HepG2 (cell line): ENCODE results near the gene GATB. TPM values are rescaled to one million over a fixed set of nuclear protein-coding genes. Genes with fewer than 3 reads are reported as not detected.

Experiments
- ATAC-seq: fragments of 200-7000 bp; cut with Tn5 transposase; 3 replicates; pipeline ENCODE4 v1.9.1; 2020; ENCODE audit warnings: mild to moderate bottlenecking, moderate library complexity
- BruUV-seq: library from RNA; stranded (reverse); fragments of 400-500 nt; replicated peaks from 2 replicates; lab custom pipeline; 2021; lab: Mats Ljungman, UMichigan
- CTCF ChIA-PET: fragments of 300-600 bp; formaldehyde crosslinking; extraction: SDS; loops from one replicate; lab custom pipeline; 2021; ENCODE audit warnings: low total read pairs, inconsistent platforms, low intra/inter-chr PET ratio; lab: Yijun Ruan, JAX
- POLR2A ChIA-PET: fragments of 350-600 bp; sonication (Branson Sonifier 250); formaldehyde crosslinking; loops from one replicate; lab custom pipeline; 2020; ENCODE audit warnings: antibody characterized with exemption, inconsistent platforms; lab: Yijun Ruan, JAX
- DNase-seq: peaks from one replicate; pipeline ENCODE4 v3.0.0-alpha.2; 2015; ENCODE audit warnings: low spot score
- FAIRE-seq: peaks from 3 replicates; lab custom pipeline; 2011; peaks lifted over from hg19 to GRCh38; lab: Jason Lieb, UNC
- H2AFZ ChIP-seq: one replicate; pipeline ENCODE4 v1.6.1; 2011; ENCODE audit warnings: low read length, inconsistent platforms
- H3K27ac ChIP-seq: fragments of 300-600 bp; 3 replicates; pipeline ENCODE4 v1.8.0; 2011; ENCODE audit warnings: mixed run types, mild to moderate bottlenecking, mixed read lengths, low read length, inconsistent platforms; ENCODE audit not compliant: insufficient read depth; ENCODE audit errors: extremely low read length
- H3K27me3 ChIP-seq, 2 experiments: fragments of 200-600 bp in 1 of 2; 2 replicates in 1 of 2; 3 replicates in 1 of 2; pipeline versions ENCODE4 v1.6.0 to v1.8.0; 2011; ENCODE audit warnings: low read length in 2 of 2, mild to moderate bottlenecking in 2 of 2, moderate library complexity in 2 of 2, inconsistent platforms in 1 of 2; ENCODE audit not compliant: insufficient read depth in 2 of 2, control insufficient read depth in 1 of 2
- H3K36me3 ChIP-seq, 2 experiments: fragments of 200-600 bp in 1 of 2; replicated peaks in 1 of 2; 2 replicates in 1 of 2; 3 replicates in 1 of 2; pipeline versions ENCODE4 v1.5.1 to v1.8.0; 2011; ENCODE audit warnings: low read length in 2 of 2, inconsistent platforms in 1 of 2; ENCODE audit not compliant: insufficient read depth in 2 of 2, control insufficient read depth in 1 of 2
- H3K4me1 ChIP-seq: 2 replicates; pipeline ENCODE4 v1.5.1; 2012; ENCODE audit warnings: low read length, inconsistent platforms; ENCODE audit not compliant: insufficient read depth
- H3K4me2 ChIP-seq: 2 replicates; pipeline ENCODE4 v1.6.0; 2011; ENCODE audit warnings: low read depth, low read length, inconsistent platforms
- H3K4me3 ChIP-seq, 3 experiments: fragments of 200-600 bp in 1 of 3; sonication (generic), shearing (Covaris generic) in 1 of 3; replicated peaks in 1 of 3; 2 replicates each; pipeline ENCODE4 v1.5.1; 2011 to 2016; ENCODE audit warnings: low read length in 3 of 3, inconsistent platforms in 2 of 3, low read depth in 2 of 3, mild to moderate bottlenecking in 2 of 3, control low read depth in 1 of 3, mixed read lengths in 1 of 3; ENCODE audit not compliant: insufficient read depth in 1 of 3
- H3K79me2 ChIP-seq: one replicate; pipeline ENCODE4 v1.6.1; 2011; ENCODE audit warnings: low read length, inconsistent platforms; ENCODE audit not compliant: insufficient read depth
- H3K9ac ChIP-seq: 2 replicates; pipeline ENCODE4 v1.6.0; 2011; ENCODE audit warnings: mild to moderate bottlenecking, low read depth, low read length, inconsistent platforms; ENCODE audit not compliant: insufficient read depth
- H3K9me3 ChIP-seq: 2 replicates; pipeline ENCODE4 v1.5.1; 2012; ENCODE audit warnings: mild to moderate bottlenecking, low read length
- H4K20me1 ChIP-seq: 2 replicates; pipeline ENCODE4 v1.6.0; 2011; ENCODE audit warnings: inconsistent platforms, mild to moderate bottlenecking, low read length, moderate library complexity; ENCODE audit not compliant: insufficient read depth
- CHCHD3 ChIP-seq: sonication (generic); formaldehyde crosslinking; IDR thresholded peaks from 2 replicates; pipeline ENCODE4 v1.8.0; 2022; ENCODE audit warnings: mild to moderate bottlenecking, missing genetic modification reagents, moderate library complexity
- GABPA ChIP-seq, 2 experiments: IDR thresholded peaks; 2 replicates each; pipeline ENCODE4 v1.6.1; 2011 to 2016; ENCODE audit warnings: low read depth in 2 of 2, low read length in 1 of 2, missing biosample characterization in 1 of 2, missing genetic modification characterization in 1 of 2
- JARID2 ChIP-seq: sonication (generic); formaldehyde crosslinking; IDR thresholded peaks from 2 replicates; pipeline ENCODE4 v1.8.1; 2023; ENCODE audit warnings: missing genetic modification reagents, inconsistent platforms; ENCODE audit not compliant: insufficient replicate concordance
- MIXL1 ChIP-seq: IDR thresholded peaks from 2 replicates; pipeline ENCODE4 v1.6.1; 2016
- MYC ChIP-seq: sonication (generic); formaldehyde crosslinking; IDR thresholded peaks from 2 replicates; pipeline ENCODE4 v1.9.0; 2021; ENCODE audit warnings: missing genetic modification reagents, borderline replicate concordance
- NCOA2 ChIP-seq: sonication (generic); formaldehyde crosslinking; IDR thresholded peaks from 2 replicates; pipeline ENCODE4 v1.8.0; 2022; ENCODE audit warnings: inconsistent platforms
- RFX1 ChIP-seq: fragments of 450-650 bp; IDR thresholded peaks from 2 replicates; pipeline ENCODE4 v1.6.1; 2017
- SALL2 ChIP-seq: sonication (generic); formaldehyde crosslinking; IDR thresholded peaks from 2 replicates; pipeline ENCODE4 v1.8.1; 2023; ENCODE audit warnings: mild to moderate bottlenecking, missing genetic modification reagents, inconsistent platforms
- ZBTB3 ChIP-seq: sonication (generic); formaldehyde crosslinking; IDR thresholded peaks from 2 replicates; pipeline ENCODE4 v1.4.0; 2020; ENCODE audit warnings: low read depth, mild to moderate bottlenecking, moderate library complexity, missing genetic modification reagents, borderline replicate concordance
- ZFP36L1 ChIP-seq: sonication (generic); formaldehyde crosslinking; IDR thresholded peaks from 2 replicates; pipeline ENCODE4 v1.8.0; 2022; ENCODE audit warnings: mild to moderate bottlenecking, missing genetic modification reagents, moderate library complexity
- ZKSCAN5 ChIP-seq: sonication (generic); formaldehyde crosslinking; IDR thresholded peaks from 2 replicates; pipeline ENCODE4 v1.5.1; 2020; ENCODE audit warnings: mild to moderate bottlenecking, missing genetic modification reagents
- ZNF136 ChIP-seq: sonication (generic); formaldehyde crosslinking; IDR thresholded peaks from 2 replicates; pipeline ENCODE4 v1.8.1; 2022; ENCODE audit warnings: low read depth, mild to moderate bottlenecking, moderate library complexity, missing genetic modification reagents
- ZNF382 ChIP-seq: sonication (generic); formaldehyde crosslinking; IDR thresholded peaks from 2 replicates; pipeline ENCODE4 v1.5.0; 2020; ENCODE audit warnings: missing genetic modification reagents, mild to moderate bottlenecking, borderline replicate concordance
- ZNF558 ChIP-seq: sonication (generic); formaldehyde crosslinking; IDR thresholded peaks from 2 replicates; pipeline ENCODE4 v1.9.0; 2022; ENCODE audit warnings: mild to moderate bottlenecking, missing genetic modification reagents, borderline replicate concordance
- ZNF816 ChIP-seq: sonication (generic); formaldehyde crosslinking; IDR thresholded peaks from 2 replicates; pipeline ENCODE4 v1.8.0; 2022; ENCODE audit warnings: missing genetic modification reagents, mild to moderate bottlenecking, borderline replicate concordance
- ZNF879 ChIP-seq: sonication (generic); formaldehyde crosslinking; IDR thresholded peaks from 2 replicates; pipeline ENCODE4 v1.8.1; 2023; ENCODE audit warnings: missing genetic modification reagents
- ZSCAN9 ChIP-seq: IDR thresholded peaks from 2 replicates; pipeline ENCODE4 v1.6.1; 2016; ENCODE audit warnings: borderline replicate concordance
- WGBS: methylation state at CpG from one replicate; pipeline ENCODE4 v1.1.6; 2017; ENCODE audit warnings: low lambda C conversion rate; 5-methylcytosine and 5-hydroxymethylcytosine counted together
- in situ Hi-C: cut with HindIII; loops from 2 replicates; pipeline ENCODE4 v1.10.0; 2017; ENCODE audit warnings: low pct_unique_long_range_greater_than_20kb; ENCODE audit not compliant: extremely low pct_ligation_motif_present
- intact Hi-C: fragments of 100-400 bp; cut with micrococcal nuclease; formaldehyde crosslinking; loops from one replicate; pipeline ENCODE4 v1.10.0; 2022; ENCODE audit not compliant: unreplicated experiment
- polyA plus RNA-seq, 8 experiments: library from polyadenylated mRNA; depleted of rRNA in 3 of 8; stranded (reverse) in 7 of 8; unstranded in 1 of 8; fragments of >200 nt; fragmentation: Illumina TruSeq in 4 of 8; extraction: Trizol in 4 of 8; gene quantifications; 2 replicates each; pipeline versions ENCODE4 v1.2.1 to v1.2.3, GENCODE V29; 2011 to 2016; ENCODE audit warnings: low read depth in 4 of 8, missing spikeins in 1 of 8, mixed read lengths in 1 of 8; ENCODE audit not compliant: insufficient read depth in 1 of 8
- total RNA-seq, 5 experiments: library from RNA; depleted of rRNA; stranded (reverse); fragments of >200 nt; fragmentation: Illumina TruSeq; extraction: Trizol; gene quantifications; 2 replicates each; pipeline ENCODE4 v1.2.3, GENCODE V29; 2016; ENCODE audit warnings: low read depth in 1 of 5
- TF ChIP-seq, protein P1 (sequence below): sonication (generic); formaldehyde crosslinking; IDR thresholded peaks from 2 replicates; pipeline ENCODE4 v1.4.0; 2020; ENCODE audit warnings: missing genetic modification reagents, borderline replicate concordance
- TF ChIP-seq, protein P2 (sequence below): sonication (generic); formaldehyde crosslinking; IDR thresholded peaks from 2 replicates; pipeline ENCODE4 v1.4.0; 2020; ENCODE audit warnings: missing genetic modification reagents

GATB gene
- total and polyA plus RNA-seq, 2 of the 13 experiments (the other 11 are each of a cell fraction or from before 2014, with no cell fraction given): 32.3 to 32.4 TPM

- FAIRE-seq: no peak
- Histone ChIP-seq H3K4me2 (no peak overlapping the region), H2AFZ (no peak overlapping the region), H3K27ac (no peak overlapping the region), H3K9ac (no peak overlapping the region), H3K9me3 (no peaks in the 10 kb centered on the region), H3K27me3 (no peaks in the 10 kb centered on the region; a peak in 1 of 5 replicates), H3K4me1 (no peaks in the 10 kb centered on the region), H4K20me1 (no peaks in the 10 kb centered on the region), H3K36me3 (no peaks in the 10 kb centered on the region), H3K4me3 (no peak overlapping the region), H3K79me2 (no peaks in the 10 kb centered on the region)
- intact Hi-C loops: no loop called here
- CTCF ChIA-PET: no interaction called here
- POLR2A ChIA-PET: no interaction called here
- in situ Hi-C loops: no loop called here
- no TSS peak for BruUV-seq
- TF ChIP-seq ZNF816 (CRISPR knock-in tag) (no peak), NCOA2 (CRISPR knock-in tag) (no peak), MYC (CRISPR knock-in tag) (no peak), ZNF879 (no peak), GABPA (IDR thresholded peaks at IDR 0.05; ENCODE audit: low read depth, low read length) (no peak), GABPA (CRISPR knock-in tag; IDR thresholded peaks at IDR 0.05; ENCODE audit: low read depth) (no peak), ZSCAN9 (CRISPR knock-in tag) (no peak), MIXL1 (no peak), RFX1 (no peak), ZNF382 (CRISPR knock-in tag) (no peak), SALL2 (CRISPR knock-in tag) (no peak), JARID2 (no peak), ZNF136 (CRISPR knock-in tag) (no peak), ZFP36L1 (CRISPR knock-in tag) (no peak), ZNF558 (CRISPR knock-in tag) (no peak), ZKSCAN5 (CRISPR knock-in tag) (no peak), CHCHD3 (CRISPR knock-in tag) (no peak), ZBTB3 (CRISPR knock-in tag) (no peak)
- TF ChIP-seq, protein P1, sequence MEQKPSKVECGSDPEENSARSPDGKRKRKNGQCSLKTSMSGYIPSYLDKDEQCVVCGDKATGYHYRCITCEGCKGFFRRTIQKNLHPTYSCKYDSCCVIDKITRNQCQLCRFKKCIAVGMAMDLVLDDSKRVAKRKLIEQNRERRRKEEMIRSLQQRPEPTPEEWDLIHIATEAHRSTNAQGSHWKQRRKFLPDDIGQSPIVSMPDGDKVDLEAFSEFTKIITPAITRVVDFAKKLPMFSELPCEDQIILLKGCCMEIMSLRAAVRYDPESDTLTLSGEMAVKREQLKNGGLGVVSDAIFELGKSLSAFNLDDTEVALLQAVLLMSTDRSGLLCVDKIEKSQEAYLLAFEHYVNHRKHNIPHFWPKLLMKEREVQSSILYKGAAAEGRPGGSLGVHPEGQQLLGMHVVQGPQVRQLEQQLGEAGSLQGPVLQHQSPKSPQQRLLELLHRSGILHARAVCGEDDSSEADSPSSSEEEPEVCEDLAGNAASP (CRISPR knock-in tag): no peak
- TF ChIP-seq, protein P2, sequence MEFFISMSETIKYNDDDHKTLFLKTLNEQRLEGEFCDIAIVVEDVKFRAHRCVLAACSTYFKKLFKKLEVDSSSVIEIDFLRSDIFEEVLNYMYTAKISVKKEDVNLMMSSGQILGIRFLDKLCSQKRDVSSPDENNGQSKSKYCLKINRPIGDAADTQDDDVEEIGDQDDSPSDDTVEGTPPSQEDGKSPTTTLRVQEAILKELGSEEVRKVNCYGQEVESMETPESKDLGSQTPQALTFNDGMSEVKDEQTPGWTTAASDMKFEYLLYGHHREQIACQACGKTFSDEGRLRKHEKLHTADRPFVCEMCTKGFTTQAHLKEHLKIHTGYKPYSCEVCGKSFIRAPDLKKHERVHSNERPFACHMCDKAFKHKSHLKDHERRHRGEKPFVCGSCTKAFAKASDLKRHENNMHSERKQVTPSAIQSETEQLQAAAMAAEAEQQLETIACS (CRISPR knock-in tag): no peak
- ATAC-seq: no peak
- 98% methylated on average over 4 of the region's 4 CpGs for WGBS
- no peak for DNase-seq
These were observed 117.2 kb downstream of the GATB start for GRCh38 chr4:151643564-151643963.
